HepG2 (cell line): ENCODE results near the gene PYGB. TPM values are rescaled to one million over a fixed set of nuclear protein-coding genes. Genes with fewer than 3 reads are reported as not detected.

Source experiments
- ATAC-seq: fragments of 200-7000 bp; cut with Tn5 transposase; 3 replicates; pipeline ENCODE4 v1.9.1; 2020; ENCODE audit warnings: mild to moderate bottlenecking, moderate library complexity
- BruUV-seq: library from RNA; stranded (reverse); fragments of 400-500 nt; replicated peaks from 2 replicates; lab custom pipeline; 2021; lab: Mats Ljungman, UMichigan
- CTCF ChIA-PET: fragments of 300-600 bp; formaldehyde crosslinking; extraction: SDS; loops from one replicate; lab custom pipeline; 2021; ENCODE audit warnings: low total read pairs, inconsistent platforms, low intra/inter-chr PET ratio; lab: Yijun Ruan, JAX
- POLR2A ChIA-PET: fragments of 350-600 bp; sonication (Branson Sonifier 250); formaldehyde crosslinking; loops from one replicate; lab custom pipeline; 2020; ENCODE audit warnings: antibody characterized with exemption, inconsistent platforms; lab: Yijun Ruan, JAX
- DNase-seq: peaks from one replicate; pipeline ENCODE4 v3.0.0-alpha.2; 2015; ENCODE audit warnings: low spot score
- FAIRE-seq: peaks from 3 replicates; lab custom pipeline; 2011; peaks lifted over from hg19 to GRCh38; lab: Jason Lieb, UNC
- H2AFZ ChIP-seq: one replicate; pipeline ENCODE4 v1.6.1; 2011; ENCODE audit warnings: low read length, inconsistent platforms
- H3K27ac ChIP-seq: fragments of 300-600 bp; 3 replicates; pipeline ENCODE4 v1.8.0; 2011; ENCODE audit warnings: mixed run types, mild to moderate bottlenecking, mixed read lengths, low read length, inconsistent platforms; ENCODE audit not compliant: insufficient read depth; ENCODE audit errors: extremely low read length
- H3K27me3 ChIP-seq, 2 experiments: fragments of 200-600 bp in 1 of 2; 2 replicates in 1 of 2; 3 replicates in 1 of 2; pipeline versions ENCODE4 v1.6.0 to v1.8.0; 2011; ENCODE audit warnings: low read length in 2 of 2, mild to moderate bottlenecking in 2 of 2, moderate library complexity in 2 of 2, inconsistent platforms in 1 of 2; ENCODE audit not compliant: insufficient read depth in 2 of 2, control insufficient read depth in 1 of 2
- H3K36me3 ChIP-seq, 2 experiments: fragments of 200-600 bp in 1 of 2; replicated peaks in 1 of 2; 2 replicates in 1 of 2; 3 replicates in 1 of 2; pipeline versions ENCODE4 v1.5.1 to v1.8.0; 2011; ENCODE audit warnings: low read length in 2 of 2, inconsistent platforms in 1 of 2; ENCODE audit not compliant: insufficient read depth in 2 of 2, control insufficient read depth in 1 of 2
- H3K4me1 ChIP-seq: 2 replicates; pipeline ENCODE4 v1.5.1; 2012; ENCODE audit warnings: low read length, inconsistent platforms; ENCODE audit not compliant: insufficient read depth
- H3K4me2 ChIP-seq: 2 replicates; pipeline ENCODE4 v1.6.0; 2011; ENCODE audit warnings: low read depth, low read length, inconsistent platforms
- H3K4me3 ChIP-seq, 3 experiments: fragments of 200-600 bp in 1 of 3; sonication (generic), shearing (Covaris generic) in 1 of 3; replicated peaks in 1 of 3; 2 replicates each; pipeline ENCODE4 v1.5.1; 2011 to 2016; ENCODE audit warnings: low read length in 3 of 3, inconsistent platforms in 2 of 3, low read depth in 2 of 3, mild to moderate bottlenecking in 2 of 3, control low read depth in 1 of 3, mixed read lengths in 1 of 3; ENCODE audit not compliant: insufficient read depth in 1 of 3
- H3K79me2 ChIP-seq: one replicate; pipeline ENCODE4 v1.6.1; 2011; ENCODE audit warnings: low read length, inconsistent platforms; ENCODE audit not compliant: insufficient read depth
- H3K9ac ChIP-seq: 2 replicates; pipeline ENCODE4 v1.6.0; 2011; ENCODE audit warnings: mild to moderate bottlenecking, low read depth, low read length, inconsistent platforms; ENCODE audit not compliant: insufficient read depth
- H3K9me3 ChIP-seq: 2 replicates; pipeline ENCODE4 v1.5.1; 2012; ENCODE audit warnings: mild to moderate bottlenecking, low read length
- H4K20me1 ChIP-seq: 2 replicates; pipeline ENCODE4 v1.6.0; 2011; ENCODE audit warnings: inconsistent platforms, mild to moderate bottlenecking, low read length, moderate library complexity; ENCODE audit not compliant: insufficient read depth
- FOXC1 ChIP-seq: sonication (generic); formaldehyde crosslinking; IDR thresholded peaks from 2 replicates; pipeline ENCODE4 v1.8.0; 2022; ENCODE audit warnings: mild to moderate bottlenecking, missing genetic modification reagents, borderline replicate concordance
- KDM5A ChIP-seq: fragments of 200-600 bp; sonication (generic); IDR thresholded peaks from 2 replicates; pipeline ENCODE4 v1.7.0; 2018; ENCODE audit warnings: antibody characterized with exemption, mild to moderate bottlenecking, low read length, borderline replicate concordance
- MAFK ChIP-seq, 2 experiments: IDR thresholded peaks in 1 of 2; conservative IDR thresholded peaks in 1 of 2; 2 replicates each; pipeline ENCODE4 v1.6.1; 2011; ENCODE audit warnings: improper control_type of control experiment in 2 of 2, low read length in 2 of 2
- MED1 ChIP-seq: sonication (generic); formaldehyde crosslinking; IDR thresholded peaks from 2 replicates; pipeline ENCODE4 v1.4.0; 2020; ENCODE audit warnings: missing genetic modification reagents
- PHF20 ChIP-seq: sonication (generic); formaldehyde crosslinking; IDR thresholded peaks from 2 replicates; pipeline ENCODE4 v1.5.0; 2020; ENCODE audit warnings: mild to moderate bottlenecking, missing genetic modification reagents
- PPARG ChIP-seq: conservative IDR thresholded peaks from 2 replicates; pipeline ENCODE4 v1.6.1; 2016; ENCODE audit warnings: missing biosample characterization, missing genetic modification reagents
- ZFP36L2 ChIP-seq: sonication (generic); formaldehyde crosslinking; IDR thresholded peaks from 2 replicates; pipeline ENCODE4 v1.4.0; 2020; ENCODE audit warnings: missing genetic modification reagents
- ZFP37 ChIP-seq: sonication (generic); formaldehyde crosslinking; IDR thresholded peaks from 2 replicates; pipeline ENCODE4 v1.4.0; 2020; ENCODE audit warnings: missing genetic modification reagents, borderline replicate concordance
- ZNF782 ChIP-seq: sonication (generic); formaldehyde crosslinking; IDR thresholded peaks from 2 replicates; pipeline ENCODE4 v1.4.0; 2020; ENCODE audit warnings: missing genetic modification reagents, mild to moderate bottlenecking, borderline replicate concordance
- ZSCAN31 ChIP-seq: sonication (generic); formaldehyde crosslinking; IDR thresholded peaks from 2 replicates; pipeline ENCODE4 v1.5.0; 2020; ENCODE audit warnings: low read depth, mild to moderate bottlenecking, missing genetic modification reagents
- WGBS: methylation state at CpG from one replicate; pipeline ENCODE4 v1.1.6; 2017; ENCODE audit warnings: low lambda C conversion rate; 5-methylcytosine and 5-hydroxymethylcytosine counted together
- in situ Hi-C: cut with HindIII; loops from 2 replicates; pipeline ENCODE4 v1.10.0; 2017; ENCODE audit warnings: low pct_unique_long_range_greater_than_20kb; ENCODE audit not compliant: extremely low pct_ligation_motif_present
- intact Hi-C: fragments of 100-400 bp; cut with micrococcal nuclease; formaldehyde crosslinking; loops from one replicate; pipeline ENCODE4 v1.10.0; 2022; ENCODE audit not compliant: unreplicated experiment
- polyA plus RNA-seq, 8 experiments: library from polyadenylated mRNA; depleted of rRNA in 3 of 8; stranded (reverse) in 7 of 8; unstranded in 1 of 8; fragments of >200 nt; fragmentation: Illumina TruSeq in 4 of 8; extraction: Trizol in 4 of 8; gene quantifications; 2 replicates each; pipeline versions ENCODE4 v1.2.1 to v1.2.3, GENCODE V29; 2011 to 2016; ENCODE audit warnings: low read depth in 4 of 8, missing spikeins in 1 of 8, mixed read lengths in 1 of 8; ENCODE audit not compliant: insufficient read depth in 1 of 8
- total RNA-seq, 5 experiments: library from RNA; depleted of rRNA; stranded (reverse); fragments of >200 nt; fragmentation: Illumina TruSeq; extraction: Trizol; gene quantifications; 2 replicates each; pipeline ENCODE4 v1.2.3, GENCODE V29; 2016; ENCODE audit warnings: low read depth in 1 of 5
- TF ChIP-seq, protein P1 (sequence below): sonication (generic); formaldehyde crosslinking; IDR thresholded peaks from 2 replicates; pipeline ENCODE4 v1.4.0; 2020; ENCODE audit warnings: missing genetic modification reagents
- TF ChIP-seq, protein P2 (sequence below): sonication (generic); formaldehyde crosslinking; conservative IDR thresholded peaks from 2 replicates; pipeline ENCODE4 v1.4.0; 2020; ENCODE audit warnings: missing genetic modification reagents
- TF ChIP-seq, protein P3 (sequence below): IDR thresholded peaks from 2 replicates; pipeline ENCODE4 v1.6.1; 2012; ENCODE audit warnings: low read length, improper control_type of control experiment
- TF ChIP-seq, protein P4 (sequence below): sonication (generic); formaldehyde crosslinking; IDR thresholded peaks from 2 replicates; pipeline ENCODE4 v1.4.0; 2020; ENCODE audit warnings: missing genetic modification reagents

PYGB gene
- total and polyA plus RNA-seq, 2 of the 13 experiments (the other 11 are each of a cell fraction or from before 2014, with no cell fraction given): 24.2 to 86.3 TPM

DNA sequence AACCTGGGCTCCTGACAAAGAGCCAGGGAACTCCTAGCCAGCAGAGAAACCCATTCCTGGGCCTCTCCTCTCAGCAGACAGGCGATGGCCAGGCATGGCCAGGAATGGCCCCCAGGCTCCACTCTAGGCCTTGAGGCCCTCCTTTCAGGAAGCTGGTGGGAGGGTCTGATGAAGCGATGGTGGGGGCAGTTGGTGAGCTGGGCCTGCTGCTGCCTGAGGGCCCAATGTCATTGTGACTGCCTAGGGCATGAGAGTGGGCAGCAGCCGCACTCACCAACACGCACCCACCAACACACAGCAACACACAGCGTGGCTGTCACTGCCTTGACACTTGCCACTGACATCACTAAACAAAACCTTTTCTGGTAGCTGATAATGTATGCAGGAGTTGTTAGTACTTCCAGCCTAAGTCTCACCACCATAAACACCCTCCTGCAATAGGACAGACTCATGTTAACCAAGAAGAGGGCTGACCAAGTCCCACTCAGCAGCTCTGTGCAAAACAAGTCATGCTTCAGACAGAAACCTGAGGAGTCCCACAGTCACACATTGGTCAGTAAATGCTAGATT is 73.5 kb downstream of the PYGB start:
- H3K79me2 ChIP-seq: no peaks in the 10 kb centered on the region
- CTCF ChIA-PET: no interaction called here

More for the DNA sequence above, 73.5 kb downstream of the PYGB start:
- intact Hi-C loops: no loop called here
- Histone ChIP-seq H3K4me3 (no peak overlapping the region), H3K4me2 (no peak overlapping the region), H3K27ac (no peak overlapping the region), H3K4me1 (peaks cover 14% of the 10 kb centered on the region), H3K9ac (no peak overlapping the region), H2AFZ (no peak overlapping the region), H3K36me3 (peaks cover 25 to 57% of the 10 kb centered on the region in 2 experiments), H3K27me3 (no peaks in the 10 kb centered on the region), H3K9me3 (no peaks in the 10 kb centered on the region), H4K20me1 (no peaks in the 10 kb centered on the region; the same call in 1 of the 2 replicates)
- 95% methylated on average over 4 of the region's 5 CpGs for WGBS
- ATAC-seq (no peak), DNase-seq (no peak), FAIRE-seq (no peak)
- BruUV-seq: no TSS peak
- in situ Hi-C loops: loop anchor here (25.0 kb wide), 1 partner anchor 341 kb away; no protein-coding TSS in a partner anchor
- POLR2A ChIA-PET: no interaction called here
- TF ChIP-seq ZSCAN31 (CRISPR knock-in tag) (no peak), MAFK (conservative IDR thresholded peaks at IDR 0.05 in 1 of 2, IDR thresholded peaks at IDR 0.05 in 1 of 2; ENCODE audit: low read length in 2 of 2) (no peak), PPARG (CRISPR knock-in tag) (no peak), KDM5A (no peak), MED1 (CRISPR knock-in tag) (no peak), PHF20 (no peak), FOXC1 (CRISPR knock-in tag) (no peak), ZFP37 (CRISPR knock-in tag) (no peak), ZNF782 (CRISPR knock-in tag) (no peak), ZFP36L2 (no peak)
- TF ChIP-seq, protein P1, sequence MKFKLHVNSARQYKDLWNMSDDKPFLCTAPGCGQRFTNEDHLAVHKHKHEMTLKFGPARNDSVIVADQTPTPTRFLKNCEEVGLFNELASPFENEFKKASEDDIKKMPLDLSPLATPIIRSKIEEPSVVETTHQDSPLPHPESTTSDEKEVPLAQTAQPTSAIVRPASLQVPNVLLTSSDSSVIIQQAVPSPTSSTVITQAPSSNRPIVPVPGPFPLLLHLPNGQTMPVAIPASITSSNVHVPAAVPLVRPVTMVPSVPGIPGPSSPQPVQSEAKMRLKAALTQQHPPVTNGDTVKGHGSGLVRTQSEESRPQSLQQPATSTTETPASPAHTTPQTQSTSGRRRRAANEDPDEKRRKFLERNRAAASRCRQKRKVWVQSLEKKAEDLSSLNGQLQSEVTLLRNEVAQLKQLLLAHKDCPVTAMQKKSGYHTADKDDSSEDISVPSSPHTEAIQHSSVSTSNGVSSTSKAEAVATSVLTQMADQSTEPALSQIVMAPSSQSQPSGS (CRISPR knock-in tag): no peak
- TF ChIP-seq, protein P2, sequence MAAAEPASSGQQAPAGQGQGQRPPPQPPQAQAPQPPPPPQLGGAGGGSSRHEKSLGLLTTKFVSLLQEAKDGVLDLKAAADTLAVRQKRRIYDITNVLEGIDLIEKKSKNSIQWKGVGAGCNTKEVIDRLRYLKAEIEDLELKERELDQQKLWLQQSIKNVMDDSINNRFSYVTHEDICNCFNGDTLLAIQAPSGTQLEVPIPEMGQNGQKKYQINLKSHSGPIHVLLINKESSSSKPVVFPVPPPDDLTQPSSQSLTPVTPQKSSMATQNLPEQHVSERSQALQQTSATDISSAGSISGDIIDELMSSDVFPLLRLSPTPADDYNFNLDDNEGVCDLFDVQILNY (CRISPR knock-in tag): no peak
- TF ChIP-seq, protein P3, sequence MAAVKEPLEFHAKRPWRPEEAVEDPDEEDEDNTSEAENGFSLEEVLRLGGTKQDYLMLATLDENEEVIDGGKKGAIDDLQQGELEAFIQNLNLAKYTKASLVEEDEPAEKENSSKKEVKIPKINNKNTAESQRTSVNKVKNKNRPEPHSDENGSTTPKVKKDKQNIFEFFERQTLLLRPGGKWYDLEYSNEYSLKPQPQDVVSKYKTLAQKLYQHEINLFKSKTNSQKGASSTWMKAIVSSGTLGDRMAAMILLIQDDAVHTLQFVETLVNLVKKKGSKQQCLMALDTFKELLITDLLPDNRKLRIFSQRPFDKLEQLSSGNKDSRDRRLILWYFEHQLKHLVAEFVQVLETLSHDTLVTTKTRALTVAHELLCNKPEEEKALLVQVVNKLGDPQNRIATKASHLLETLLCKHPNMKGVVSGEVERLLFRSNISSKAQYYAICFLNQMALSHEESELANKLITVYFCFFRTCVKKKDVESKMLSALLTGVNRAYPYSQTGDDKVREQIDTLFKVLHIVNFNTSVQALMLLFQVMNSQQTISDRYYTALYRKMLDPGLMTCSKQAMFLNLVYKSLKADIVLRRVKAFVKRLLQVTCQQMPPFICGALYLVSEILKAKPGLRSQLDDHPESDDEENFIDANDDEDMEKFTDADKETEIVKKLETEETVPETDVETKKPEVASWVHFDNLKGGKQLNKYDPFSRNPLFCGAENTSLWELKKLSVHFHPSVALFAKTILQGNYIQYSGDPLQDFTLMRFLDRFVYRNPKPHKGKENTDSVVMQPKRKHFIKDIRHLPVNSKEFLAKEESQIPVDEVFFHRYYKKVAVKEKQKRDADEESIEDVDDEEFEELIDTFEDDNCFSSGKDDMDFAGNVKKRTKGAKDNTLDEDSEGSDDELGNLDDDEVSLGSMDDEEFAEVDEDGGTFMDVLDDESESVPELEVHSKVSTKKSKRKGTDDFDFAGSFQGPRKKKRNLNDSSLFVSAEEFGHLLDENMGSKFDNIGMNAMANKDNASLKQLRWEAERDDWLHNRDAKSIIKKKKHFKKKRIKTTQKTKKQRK: no peak
- TF ChIP-seq, protein P4, sequence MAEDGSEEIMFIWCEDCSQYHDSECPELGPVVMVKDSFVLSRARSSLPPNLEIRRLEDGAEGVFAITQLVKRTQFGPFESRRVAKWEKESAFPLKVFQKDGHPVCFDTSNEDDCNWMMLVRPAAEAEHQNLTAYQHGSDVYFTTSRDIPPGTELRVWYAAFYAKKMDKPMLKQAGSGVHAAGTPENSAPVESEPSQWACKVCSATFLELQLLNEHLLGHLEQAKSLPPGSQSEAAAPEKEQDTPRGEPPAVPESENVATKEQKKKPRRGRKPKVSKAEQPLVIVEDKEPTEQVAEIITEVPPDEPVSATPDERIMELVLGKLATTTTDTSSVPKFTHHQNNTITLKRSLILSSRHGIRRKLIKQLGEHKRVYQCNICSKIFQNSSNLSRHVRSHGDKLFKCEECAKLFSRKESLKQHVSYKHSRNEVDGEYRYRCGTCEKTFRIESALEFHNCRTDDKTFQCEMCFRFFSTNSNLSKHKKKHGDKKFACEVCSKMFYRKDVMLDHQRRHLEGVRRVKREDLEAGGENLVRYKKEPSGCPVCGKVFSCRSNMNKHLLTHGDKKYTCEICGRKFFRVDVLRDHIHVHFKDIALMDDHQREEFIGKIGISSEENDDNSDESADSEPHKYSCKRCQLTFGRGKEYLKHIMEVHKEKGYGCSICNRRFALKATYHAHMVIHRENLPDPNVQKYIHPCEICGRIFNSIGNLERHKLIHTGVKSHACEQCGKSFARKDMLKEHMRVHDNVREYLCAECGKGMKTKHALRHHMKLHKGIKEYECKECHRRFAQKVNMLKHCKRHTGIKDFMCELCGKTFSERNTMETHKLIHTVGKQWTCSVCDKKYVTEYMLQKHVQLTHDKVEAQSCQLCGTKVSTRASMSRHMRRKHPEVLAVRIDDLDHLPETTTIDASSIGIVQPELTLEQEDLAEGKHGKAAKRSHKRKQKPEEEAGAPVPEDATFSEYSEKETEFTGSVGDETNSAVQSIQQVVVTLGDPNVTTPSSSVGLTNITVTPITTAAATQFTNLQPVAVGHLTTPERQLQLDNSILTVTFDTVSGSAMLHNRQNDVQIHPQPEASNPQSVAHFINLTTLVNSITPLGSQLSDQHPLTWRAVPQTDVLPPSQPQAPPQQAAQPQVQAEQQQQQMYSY (CRISPR knock-in tag): no peak
